HG02610 (cell line): Measurements from ENCODE around the gene SLC1A5.

Source experiments
- ATAC-seq: cut with Tn5 transposase; IDR thresholded peaks from one replicate; pipeline ENCODE4 v1.9.1; 2021; ENCODE audit warnings: mild to moderate bottlenecking, moderate library complexity; ENCODE audit not compliant: unreplicated experiment

The SLC1A5 gene

GRCh38 chr19:46745030-46745429, 43.4 kb downstream of the SLC1A5 start:
- ATAC-seq, result no peak

- no peak for ATAC-seq
Measured at GRCh38 chr19:46744005-46744691, 44.2 kb downstream of the SLC1A5 start.

- no peak for ATAC-seq
Measured at GRCh38 chr19:46742926-46743480, 45.4 kb downstream of the SLC1A5 start.

- no peak for ATAC-seq
Measured at GRCh38 chr19:46741447-46741846, 46.9 kb downstream of the SLC1A5 start.

GRCh38 chr19:46739290-46739771, 49.1 kb downstream of the SLC1A5 start:
- ATAC-seq, result no peak

GRCh38 chr19:46737761-46738171, 50.6 kb downstream of the SLC1A5 start:
- ATAC-seq, result no peak

GRCh38 chr19:46737298-46737654, 51.1 kb downstream of the SLC1A5 start:
- ATAC-seq, result no peak

- no peak for ATAC-seq
Measured at GRCh38 chr19:46736531-46737297, 51.7 kb downstream of the SLC1A5 start.

- no peak for ATAC-seq
Measured at GRCh38 chr19:46733690-46734292, 54.6 kb downstream of the SLC1A5 start.

- no peak for ATAC-seq
Measured at GRCh38 chr19:46732966-46733689, 55.3 kb downstream of the SLC1A5 start.

GRCh38 chr19:46732172-46732938, 56.0 kb downstream of the SLC1A5 start:
- no peak for ATAC-seq

- no peak for ATAC-seq
Measured at GRCh38 chr19:46731584-46731983, 56.8 kb downstream of the SLC1A5 start.

- no peak for ATAC-seq
Measured at GRCh38 chr19:46731007-46731501, 57.3 kb downstream of the SLC1A5 start.

GRCh38 chr19:46730595-46730994, 57.8 kb downstream of the SLC1A5 start:
- ATAC-seq, result no peak

- ATAC-seq, result no peak
Measured at GRCh38 chr19:46730187-46730586, 58.2 kb downstream of the SLC1A5 start.

- no peak for ATAC-seq
Measured at GRCh38 chr19:46729696-46730095, 58.7 kb downstream of the SLC1A5 start.

- no peak for ATAC-seq
Measured at GRCh38 chr19:46728693-46729339, 59.6 kb downstream of the SLC1A5 start.

GRCh38 chr19:46728208-46728607, 60.2 kb downstream of the SLC1A5 start:
- no peak for ATAC-seq

- no peak for ATAC-seq
Measured at GRCh38 chr19:46727757-46728156, 60.6 kb downstream of the SLC1A5 start.
